Mesenchymal stem cell (in vitro differentiated cells and primary cell): ENCODE results near the gene ZNF487.
"Not testable (repeated sequence)": the region's sequence is repeated elsewhere in the genome, so short reads cannot be mapped to it uniquely, and the experiment has no call there.

ENCODE experiments used
- DNase-seq: peaks from one replicate; pipeline ENCODE4 v3.0.0-alpha.2; 2013
- H2AFZ ChIP-seq: one replicate; pipeline ENCODE4 v1.6.1; 2013; ENCODE audit warnings: low read depth, mild to moderate bottlenecking, control low read depth, inconsistent platforms, low read length, moderate library complexity
- H2AK5ac ChIP-seq: 2 replicates; pipeline ENCODE4 v1.6.1; 2013; ENCODE audit warnings: low read length, moderate library complexity, mild to moderate bottlenecking, inconsistent platforms; ENCODE audit not compliant: severe bottlenecking
- H2BK120ac ChIP-seq: one replicate; pipeline ENCODE4 v1.6.1; 2013; ENCODE audit warnings: low read depth, mild to moderate bottlenecking, inconsistent platforms, low read length, moderate library complexity
- H2BK12ac ChIP-seq, 2 experiments: one replicate each; pipeline ENCODE4 v1.6.1; 2013; ENCODE audit warnings: inconsistent platforms in 2 of 2, low read length in 2 of 2, mild to moderate bottlenecking in 2 of 2, moderate library complexity in 2 of 2, control low read depth in 1 of 2
- H2BK15ac ChIP-seq: one replicate; pipeline ENCODE4 v1.6.1; 2013; ENCODE audit warnings: mild to moderate bottlenecking, low read depth, inconsistent platforms; ENCODE audit not compliant: poor library complexity, severe bottlenecking
- H2BK5ac ChIP-seq: 2 replicates; pipeline ENCODE4 v1.6.1; 2013; ENCODE audit warnings: low read depth, mild to moderate bottlenecking, low read length, control low read depth, inconsistent platforms; ENCODE audit not compliant: poor library complexity, severe bottlenecking
- H3K14ac ChIP-seq, 2 experiments: one replicate each; pipeline ENCODE4 v1.6.1; 2013; ENCODE audit warnings: inconsistent platforms in 2 of 2, low read length in 2 of 2, control low read depth in 1 of 2, mild to moderate bottlenecking in 1 of 2, moderate library complexity in 1 of 2
- H3K18ac ChIP-seq, 2 experiments: one replicate each; pipeline ENCODE4 v1.6.1; 2013; ENCODE audit warnings: inconsistent platforms in 2 of 2, low read length in 2 of 2, control low read depth in 1 of 2, low read depth in 1 of 2, mild to moderate bottlenecking in 1 of 2
- H3K23ac ChIP-seq, 2 experiments: one replicate each; pipeline ENCODE4 v1.6.1; 2013; ENCODE audit warnings: inconsistent platforms in 2 of 2, low read length in 2 of 2, mild to moderate bottlenecking in 2 of 2, moderate library complexity in 2 of 2, control low read depth in 1 of 2
- H3K27ac ChIP-seq: 2 replicates; pipeline ENCODE4 v1.5.1; 2013; ENCODE audit warnings: mild to moderate bottlenecking, moderate library complexity, low read length, control low read depth, inconsistent platforms; ENCODE audit not compliant: poor library complexity, severe bottlenecking
- H3K27me3 ChIP-seq, 2 experiments: 2 replicates each; pipeline versions ENCODE4 v1.6.1 to v1.7.0; 2013; ENCODE audit warnings: low read length in 2 of 2, mild to moderate bottlenecking in 2 of 2, moderate library complexity in 2 of 2, control low read depth in 1 of 2, inconsistent platforms in 1 of 2; ENCODE audit not compliant: control insufficient read depth in 1 of 2, insufficient read depth in 1 of 2
- H3K36me3 ChIP-seq, 2 experiments: 2 replicates each; pipeline versions ENCODE4 v1.6.1 to v1.7.0; 2013; ENCODE audit warnings: low read length in 2 of 2, control low read depth in 1 of 2, inconsistent platforms in 1 of 2, low read depth in 1 of 2, mild to moderate bottlenecking in 1 of 2; ENCODE audit not compliant: insufficient read depth in 2 of 2, control insufficient read depth in 1 of 2
- H3K4ac ChIP-seq, 2 experiments: one replicate each; pipeline ENCODE4 v1.6.1; 2013; ENCODE audit warnings: inconsistent platforms in 2 of 2, low read length in 2 of 2, mild to moderate bottlenecking in 2 of 2, moderate library complexity in 2 of 2, control low read depth in 1 of 2, low read depth in 1 of 2
- H3K4me1 ChIP-seq: 2 replicates; pipeline ENCODE4 v1.6.1; 2013; ENCODE audit warnings: low read depth, low read length, control low read depth; ENCODE audit not compliant: control insufficient read depth, insufficient read depth
- H3K4me2 ChIP-seq: 2 replicates; pipeline ENCODE4 v1.6.1; 2013; ENCODE audit warnings: low read length, mild to moderate bottlenecking, inconsistent platforms; ENCODE audit not compliant: poor library complexity, severe bottlenecking
- H3K4me3 ChIP-seq, 2 experiments: 2 replicates each; pipeline versions ENCODE4 v1.5.1 to v1.7.0; 2013; ENCODE audit warnings: low read length in 2 of 2, mild to moderate bottlenecking in 2 of 2, control low read depth in 1 of 2, low read depth in 1 of 2; ENCODE audit not compliant: insufficient read depth in 1 of 2
- H3K79me1 ChIP-seq: replicated peaks from 2 replicates; pipeline ENCODE4 v1.6.1; 2013; ENCODE audit warnings: mild to moderate bottlenecking, control low read depth, low read length, inconsistent platforms; ENCODE audit not compliant: poor library complexity, severe bottlenecking
- H3K9ac ChIP-seq: 2 replicates; pipeline ENCODE4 v1.7.0; 2013; ENCODE audit warnings: mild to moderate bottlenecking, low read length, moderate library complexity
- H3K9me3 ChIP-seq: 2 replicates; pipeline ENCODE4 v1.7.0; 2013; ENCODE audit warnings: mild to moderate bottlenecking, low read length; ENCODE audit not compliant: control insufficient read depth
- H4K8ac ChIP-seq: one replicate; pipeline ENCODE4 v1.6.1; 2013; ENCODE audit warnings: inconsistent platforms, mild to moderate bottlenecking, low read length, moderate library complexity
- H4K91ac ChIP-seq: one replicate; pipeline ENCODE4 v1.6.1; 2013; ENCODE audit warnings: mild to moderate bottlenecking, low read length, inconsistent platforms
- WGBS: methylation state at CpG from one replicate; pipeline ENCODE4 v1.1.7; 2013; ENCODE audit warnings: mixed read lengths; 5-methylcytosine and 5-hydroxymethylcytosine counted together

The ZNF487 gene

DNA sequence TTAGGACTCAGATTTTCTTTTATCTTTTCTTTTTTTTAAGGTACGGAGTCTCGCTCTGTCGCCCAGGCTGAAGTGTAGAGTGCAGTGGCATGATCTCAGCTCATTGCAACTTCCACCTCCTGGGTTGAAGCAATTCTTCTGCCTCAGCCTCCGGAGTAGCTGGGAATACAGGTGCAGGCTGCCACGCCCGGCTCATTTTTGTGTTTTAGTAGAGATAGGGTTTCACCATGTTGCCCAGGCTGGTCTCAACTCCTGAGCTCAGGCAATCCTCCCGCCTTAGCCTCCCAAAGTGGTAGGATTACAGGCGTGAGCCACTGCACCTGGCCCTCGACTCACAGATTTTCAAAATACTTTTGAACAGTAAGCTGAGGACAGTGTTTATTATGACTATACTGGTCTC, 17.1 kb downstream of the ZNF487 start:
- not testable (repeated sequence) for H3K4ac ChIP-seq, H2BK15ac ChIP-seq, H3K27me3 ChIP-seq, H2BK5ac ChIP-seq, H4K8ac ChIP-seq, H3K18ac ChIP-seq, H3K9me3 ChIP-seq, H2AK5ac ChIP-seq, H3K4me2 ChIP-seq, H4K91ac ChIP-seq, H2BK120ac ChIP-seq, H3K23ac ChIP-seq, H3K36me3 ChIP-seq, H3K79me1 ChIP-seq, H3K14ac ChIP-seq, H3K27ac ChIP-seq, H2AFZ ChIP-seq, DNase-seq, H2BK12ac ChIP-seq
- 98% methylated on average over 7 of the region's 9 CpGs for WGBS
- Histone ChIP-seq H3K4me1 (peaks cover 15% of the 10 kb centered on the region), H3K4me3 (peak overlapping the region in 1 of 2 experiments; percentile 75), H3K9ac (peak overlapping the region; percentile 92)

DNA sequence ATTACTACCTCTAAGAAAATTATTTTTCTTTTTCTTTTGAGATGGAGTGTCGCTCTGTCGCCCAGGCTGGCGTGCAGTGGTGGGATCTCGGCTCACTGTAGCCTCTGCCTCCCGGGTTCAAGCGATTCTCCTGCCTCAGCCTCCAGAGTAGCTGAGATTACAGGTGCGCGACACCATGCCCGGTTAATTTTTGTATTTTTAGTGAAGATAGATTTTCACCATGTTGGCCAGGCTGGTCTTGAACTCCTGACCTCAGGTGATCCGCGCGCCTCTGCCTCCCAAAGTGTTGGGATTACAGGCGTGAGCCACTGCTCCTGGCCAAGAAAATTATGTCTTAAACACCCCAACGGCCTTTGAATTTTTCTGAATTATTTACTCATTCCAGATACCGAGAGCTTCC, 19.6 kb downstream of the ZNF487 start:
- not testable (repeated sequence) for H3K18ac ChIP-seq, H2BK5ac ChIP-seq, H3K9me3 ChIP-seq, H3K4me2 ChIP-seq, H4K8ac ChIP-seq, H3K27me3 ChIP-seq, H3K23ac ChIP-seq, H4K91ac ChIP-seq, H3K36me3 ChIP-seq, H2AFZ ChIP-seq, H2BK15ac ChIP-seq, H2AK5ac ChIP-seq, H3K79me1 ChIP-seq, H2BK12ac ChIP-seq, H3K14ac ChIP-seq, DNase-seq, H3K27ac ChIP-seq, H2BK120ac ChIP-seq
- H3K9ac ChIP-seq = peak overlapping the region; percentile 92
- WGBS = 99% methylated on average over 15 of the region's 15 CpGs
- peaks cover 15% of the 10 kb centered on the region for H3K4me1 ChIP-seq
- H3K4me3 ChIP-seq = peak overlapping the region in 1 of 2 experiments; percentile 75
- H3K4ac ChIP-seq = peak overlapping the region in 1 of 2 experiments; percentile 82

DNA sequence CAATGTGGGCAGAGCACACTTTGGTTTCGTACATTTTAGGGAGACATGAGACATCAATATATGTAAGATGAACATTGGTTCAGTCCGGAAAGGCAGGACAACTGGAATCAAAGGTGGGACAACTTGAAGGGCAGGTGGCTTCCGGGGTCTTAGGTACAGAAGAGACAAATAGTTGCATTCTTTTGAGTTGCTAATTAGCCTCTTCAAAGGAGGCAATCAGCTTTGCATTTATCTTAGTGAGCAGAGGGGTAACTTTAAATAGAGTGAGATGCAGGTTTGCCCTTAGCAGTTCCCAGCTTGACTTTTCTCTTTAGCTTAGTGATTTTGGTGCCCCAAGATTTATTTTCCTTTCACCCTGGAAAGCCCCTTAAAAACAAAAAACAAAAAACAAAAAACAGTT, 21.3 kb downstream of the ZNF487 start:
- Histone ChIP-seq H4K8ac (no peak overlapping the region), H2BK15ac (no peak overlapping the region), H4K91ac (no peak overlapping the region), H3K4me1 (peaks cover 15% of the 10 kb centered on the region), H3K27ac (no peak overlapping the region), H2AK5ac (no peak overlapping the region), H3K14ac (no peak overlapping the region), H3K9me3 (no peaks in the 10 kb centered on the region), H3K4me3 (no peak overlapping the region), H3K9ac (no peak overlapping the region), H3K4ac (no peak overlapping the region), H2BK5ac (no peak overlapping the region), H2AFZ (no peak overlapping the region), H3K4me2 (no peak overlapping the region), H3K79me1 (peaks cover 5% of the 10 kb centered on the region), H3K27me3 (no peaks in the 10 kb centered on the region), H2BK12ac (no peak overlapping the region), H3K36me3 (no peaks in the 10 kb centered on the region), H3K23ac (no peak overlapping the region), H2BK120ac (no peak overlapping the region), H3K18ac (no peak overlapping the region)
- DNase-seq = no peak
- 68% methylated on average over 3 of the region's 3 CpGs for WGBS

DNA sequence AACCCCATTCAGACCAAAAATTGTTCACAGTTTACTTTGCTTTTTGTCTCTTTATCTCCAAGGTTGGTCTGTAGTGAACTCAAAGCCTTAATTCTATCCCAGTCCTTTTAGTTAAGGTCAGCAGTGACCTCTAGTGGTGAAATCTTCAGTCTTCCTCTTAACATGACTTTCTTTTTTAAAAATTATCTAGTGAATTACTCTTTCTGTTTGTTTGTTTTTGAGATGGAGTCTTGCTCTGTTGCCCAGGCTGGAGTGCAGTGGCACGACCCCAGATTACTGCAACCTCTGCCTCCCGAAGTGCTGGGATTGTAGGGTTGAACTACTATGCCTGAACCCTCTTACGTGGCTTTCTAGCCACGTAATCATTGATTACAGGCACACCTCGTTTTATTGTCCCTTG, 25.0 kb downstream of the ZNF487 start:
- no peaks in the 10 kb centered on the region for H3K36me3 ChIP-seq
- H3K9ac ChIP-seq = peak overlapping the region; percentile 80
- H2AFZ ChIP-seq = no peak overlapping the region
- H2BK15ac ChIP-seq = no peak overlapping the region
- no peak overlapping the region for H2BK120ac ChIP-seq
- no peak overlapping the region for H3K18ac ChIP-seq
- no peak overlapping the region for H3K4ac ChIP-seq
- no peak overlapping the region for H3K23ac ChIP-seq
- H3K14ac ChIP-seq = no peak overlapping the region
- H4K8ac ChIP-seq = no peak overlapping the region
- no peak overlapping the region for H4K91ac ChIP-seq
- no peak overlapping the region for H3K4me2 ChIP-seq
- H3K4me1 ChIP-seq = no peaks in the 10 kb centered on the region
- 0% methylated on average over 2 of the region's 5 CpGs for WGBS
- no peaks in the 10 kb centered on the region for H3K27me3 ChIP-seq
- H3K27ac ChIP-seq = no peak overlapping the region
- H2BK5ac ChIP-seq = no peak overlapping the region
- no peaks in the 10 kb centered on the region for H3K9me3 ChIP-seq
- peaks cover under 1% of the 10 kb centered on the region for H3K79me1 ChIP-seq
- H2AK5ac ChIP-seq = no peak overlapping the region
- peak; percentile 84 for DNase-seq
- H3K4me3 ChIP-seq = peak overlapping the region in 1 of 2 experiments; percentile 63
- H2BK12ac ChIP-seq = no peak overlapping the region
